Spleen (tissue), 7 donors: ENCODE measurements around the gene MVB12A.
A peak's percentile ranks its signal among the peaks of the same experiment; 100 is the strongest.

ENCODE experiments used
- CTCF ChIP-seq, 11 experiments: fragments of 200-600 bp in 7 of 11; fragments of 450-650 bp in 4 of 11; sonication (generic) in 4 of 11; IDR thresholded peaks in 8 of 11; conservative IDR thresholded peaks in 3 of 11; 1 replicate in 7 of 11; 2 replicates in 4 of 11; pipeline versions ENCODE4 v1.4.0 to v1.8.0; 2016 to 2021; ENCODE audit warnings: antibody characterized with exemption in 11 of 11, inconsistent platforms in 4 of 11, mild to moderate bottlenecking in 1 of 11
- POLR2A ChIP-seq, 3 donors: fragments of 450-650 bp; IDR thresholded peaks; one replicate each; pipeline ENCODE4 v1.5.1; 2017; ENCODE audit warnings: antibody characterized with exemption in 3 of 3, mild to moderate bottlenecking in 1 of 3
- POLR2AphosphoS5 ChIP-seq, 3 donors: sonication (generic); formaldehyde crosslinking; IDR thresholded peaks; one replicate each; pipeline ENCODE4 v1.5.1; 2017; ENCODE audit warnings: antibody characterized with exemption in 3 of 3
- donor health status: DM: no; HTN: no; CAD: no; lungs with moderate emphysema.
- donor health status: DM: no; HTN: no; CAD: no.
- donor health status: DM: no; HTN: no; CAD: no.

GRCh38 chr19:17423429-17424208 lies 3.8 kb downstream of the MVB12A start:
- peak in 1 of 3 donors; percentile 19 for TF ChIP-seq POLR2AphosphoS5 (IDR thresholded peaks at IDR 0.05)
- no peak for TF ChIP-seq CTCF (IDR thresholded peaks at IDR 0.05 in 8 of 11, conservative IDR thresholded peaks at IDR 0.05 in 3 of 11)
- TF ChIP-seq POLR2A (IDR thresholded peaks at IDR 0.05): no peak
